Mesenchymal stem cell (in vitro differentiated cells and primary cell): ENCODE data around the gene OR4F6.
A peak's percentile ranks its signal among the peaks of the same experiment; 100 is the strongest.

Source experiments
- DNase-seq: peaks from one replicate; pipeline ENCODE4 v3.0.0-alpha.2; 2013
- H2AFZ ChIP-seq: one replicate; pipeline ENCODE4 v1.6.1; 2013; ENCODE audit warnings: low read depth, mild to moderate bottlenecking, control low read depth, inconsistent platforms, low read length, moderate library complexity
- H2AK5ac ChIP-seq: 2 replicates; pipeline ENCODE4 v1.6.1; 2013; ENCODE audit warnings: low read length, moderate library complexity, mild to moderate bottlenecking, inconsistent platforms; ENCODE audit not compliant: severe bottlenecking
- H2BK120ac ChIP-seq: one replicate; pipeline ENCODE4 v1.6.1; 2013; ENCODE audit warnings: low read depth, mild to moderate bottlenecking, inconsistent platforms, low read length, moderate library complexity
- H2BK12ac ChIP-seq, 2 experiments: one replicate each; pipeline ENCODE4 v1.6.1; 2013; ENCODE audit warnings: inconsistent platforms in 2 of 2, low read length in 2 of 2, mild to moderate bottlenecking in 2 of 2, moderate library complexity in 2 of 2, control low read depth in 1 of 2
- H2BK15ac ChIP-seq: one replicate; pipeline ENCODE4 v1.6.1; 2013; ENCODE audit warnings: mild to moderate bottlenecking, low read depth, inconsistent platforms; ENCODE audit not compliant: poor library complexity, severe bottlenecking
- H2BK5ac ChIP-seq: 2 replicates; pipeline ENCODE4 v1.6.1; 2013; ENCODE audit warnings: low read depth, mild to moderate bottlenecking, low read length, control low read depth, inconsistent platforms; ENCODE audit not compliant: poor library complexity, severe bottlenecking
- H3K14ac ChIP-seq, 2 experiments: one replicate each; pipeline ENCODE4 v1.6.1; 2013; ENCODE audit warnings: inconsistent platforms in 2 of 2, low read length in 2 of 2, control low read depth in 1 of 2, mild to moderate bottlenecking in 1 of 2, moderate library complexity in 1 of 2
- H3K18ac ChIP-seq, 2 experiments: one replicate each; pipeline ENCODE4 v1.6.1; 2013; ENCODE audit warnings: inconsistent platforms in 2 of 2, low read length in 2 of 2, control low read depth in 1 of 2, low read depth in 1 of 2, mild to moderate bottlenecking in 1 of 2
- H3K23ac ChIP-seq, 2 experiments: one replicate each; pipeline ENCODE4 v1.6.1; 2013; ENCODE audit warnings: inconsistent platforms in 2 of 2, low read length in 2 of 2, mild to moderate bottlenecking in 2 of 2, moderate library complexity in 2 of 2, control low read depth in 1 of 2
- H3K27ac ChIP-seq: 2 replicates; pipeline ENCODE4 v1.5.1; 2013; ENCODE audit warnings: mild to moderate bottlenecking, moderate library complexity, low read length, control low read depth, inconsistent platforms; ENCODE audit not compliant: poor library complexity, severe bottlenecking
- H3K27me3 ChIP-seq, 2 experiments: 2 replicates each; pipeline versions ENCODE4 v1.6.1 to v1.7.0; 2013; ENCODE audit warnings: low read length in 2 of 2, mild to moderate bottlenecking in 2 of 2, moderate library complexity in 2 of 2, control low read depth in 1 of 2, inconsistent platforms in 1 of 2; ENCODE audit not compliant: control insufficient read depth in 1 of 2, insufficient read depth in 1 of 2
- H3K36me3 ChIP-seq, 2 experiments: 2 replicates each; pipeline versions ENCODE4 v1.6.1 to v1.7.0; 2013; ENCODE audit warnings: low read length in 2 of 2, control low read depth in 1 of 2, inconsistent platforms in 1 of 2, low read depth in 1 of 2, mild to moderate bottlenecking in 1 of 2; ENCODE audit not compliant: insufficient read depth in 2 of 2, control insufficient read depth in 1 of 2
- H3K4ac ChIP-seq, 2 experiments: one replicate each; pipeline ENCODE4 v1.6.1; 2013; ENCODE audit warnings: inconsistent platforms in 2 of 2, low read length in 2 of 2, mild to moderate bottlenecking in 2 of 2, moderate library complexity in 2 of 2, control low read depth in 1 of 2, low read depth in 1 of 2
- H3K4me1 ChIP-seq: 2 replicates; pipeline ENCODE4 v1.6.1; 2013; ENCODE audit warnings: low read depth, low read length, control low read depth; ENCODE audit not compliant: control insufficient read depth, insufficient read depth
- H3K4me2 ChIP-seq: 2 replicates; pipeline ENCODE4 v1.6.1; 2013; ENCODE audit warnings: low read length, mild to moderate bottlenecking, inconsistent platforms; ENCODE audit not compliant: poor library complexity, severe bottlenecking
- H3K4me3 ChIP-seq, 2 experiments: 2 replicates each; pipeline versions ENCODE4 v1.5.1 to v1.7.0; 2013; ENCODE audit warnings: low read length in 2 of 2, mild to moderate bottlenecking in 2 of 2, control low read depth in 1 of 2, low read depth in 1 of 2; ENCODE audit not compliant: insufficient read depth in 1 of 2
- H3K79me1 ChIP-seq: replicated peaks from 2 replicates; pipeline ENCODE4 v1.6.1; 2013; ENCODE audit warnings: mild to moderate bottlenecking, control low read depth, low read length, inconsistent platforms; ENCODE audit not compliant: poor library complexity, severe bottlenecking
- H3K9ac ChIP-seq: 2 replicates; pipeline ENCODE4 v1.7.0; 2013; ENCODE audit warnings: mild to moderate bottlenecking, low read length, moderate library complexity
- H3K9me3 ChIP-seq: 2 replicates; pipeline ENCODE4 v1.7.0; 2013; ENCODE audit warnings: mild to moderate bottlenecking, low read length; ENCODE audit not compliant: control insufficient read depth
- H4K8ac ChIP-seq: one replicate; pipeline ENCODE4 v1.6.1; 2013; ENCODE audit warnings: inconsistent platforms, mild to moderate bottlenecking, low read length, moderate library complexity
- H4K91ac ChIP-seq: one replicate; pipeline ENCODE4 v1.6.1; 2013; ENCODE audit warnings: mild to moderate bottlenecking, low read length, inconsistent platforms
- WGBS: methylation state at CpG from one replicate; pipeline ENCODE4 v1.1.7; 2013; ENCODE audit warnings: mixed read lengths; 5-methylcytosine and 5-hydroxymethylcytosine counted together

OR4F6 gene

DNA sequence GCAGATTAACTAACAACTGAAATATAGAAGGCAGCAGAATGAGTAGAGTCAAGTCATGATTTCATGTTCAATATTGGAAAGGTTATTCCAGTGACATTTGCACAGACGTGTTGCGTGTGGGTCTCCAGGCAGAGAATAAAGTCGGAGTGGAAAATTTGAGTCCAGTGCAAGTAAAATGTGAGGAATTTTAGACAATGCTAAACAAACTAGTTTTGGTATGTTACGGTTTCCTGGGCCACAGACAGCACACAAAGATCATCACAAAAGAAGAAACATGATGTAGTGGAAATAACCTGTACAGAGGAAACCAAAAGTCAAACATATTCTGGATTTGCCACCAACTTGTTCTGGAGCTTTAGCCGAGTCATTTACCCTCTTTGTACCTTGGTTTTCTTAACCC is 367 bp downstream of the OR4F6 start:
- H3K79me1 ChIP-seq: no peaks in the 10 kb centered on the region
- H4K91ac ChIP-seq: no peak overlapping the region
- no peak overlapping the region for H3K9ac ChIP-seq
- no peak overlapping the region for H3K18ac ChIP-seq
- H3K27me3 ChIP-seq: peaks cover 0 to 4% of the 10 kb centered on the region in 2 experiments
- peak; percentile 77 for DNase-seq
- H3K4ac ChIP-seq: no peak overlapping the region
- H3K23ac ChIP-seq: no peak overlapping the region
- no peak overlapping the region for H2BK120ac ChIP-seq
- H3K4me1 ChIP-seq: no peaks in the 10 kb centered on the region
- H2AK5ac ChIP-seq: no peak overlapping the region
- 56% methylated on average over 5 of the region's 5 CpGs for WGBS
- no peak overlapping the region for H2BK15ac ChIP-seq
- H3K4me3 ChIP-seq: no peak overlapping the region
- no peaks in the 10 kb centered on the region for H3K9me3 ChIP-seq
- no peak overlapping the region for H2AFZ ChIP-seq
- no peak overlapping the region for H3K4me2 ChIP-seq
- no peak overlapping the region for H2BK12ac ChIP-seq
- no peak overlapping the region for H2BK5ac ChIP-seq
- H3K36me3 ChIP-seq: no peaks in the 10 kb centered on the region
- no peak overlapping the region for H3K14ac ChIP-seq
- H3K27ac ChIP-seq: no peak overlapping the region
- no peak overlapping the region for H4K8ac ChIP-seq

GRCh38 chr15:101804375-101804774 is 1.1 kb downstream of the OR4F6 start:
- H3K4me1 ChIP-seq: no peaks in the 10 kb centered on the region
- no peak overlapping the region for H2BK120ac ChIP-seq
- no peak overlapping the region for H4K91ac ChIP-seq
- H3K79me1 ChIP-seq: no peaks in the 10 kb centered on the region
- no peak overlapping the region for H2AK5ac ChIP-seq
- no peak overlapping the region for H2BK5ac ChIP-seq
- no peak overlapping the region for H2BK15ac ChIP-seq
- no peak overlapping the region for H3K9ac ChIP-seq
- no peak overlapping the region for H3K23ac ChIP-seq
- no peak overlapping the region for H3K18ac ChIP-seq
- H3K4me2 ChIP-seq: no peak overlapping the region
- no peaks in the 10 kb centered on the region for H3K9me3 ChIP-seq
- H4K8ac ChIP-seq: no peak overlapping the region
- H3K27ac ChIP-seq: no peak overlapping the region
- no peak overlapping the region for H2AFZ ChIP-seq
- no peak overlapping the region for H3K4me3 ChIP-seq
- no peak overlapping the region for H3K4ac ChIP-seq
- H3K27me3 ChIP-seq: peaks cover 0 to 4% of the 10 kb centered on the region in 2 experiments
- H3K36me3 ChIP-seq: no peaks in the 10 kb centered on the region
- H2BK12ac ChIP-seq: no peak overlapping the region
- H3K14ac ChIP-seq: no peak overlapping the region
- DNase-seq: no peak

- Histone ChIP-seq H2AFZ (no peak overlapping the region), H3K23ac (no peak overlapping the region), H2BK120ac (no peak overlapping the region), H3K79me1 (no peaks in the 10 kb centered on the region), H3K27ac (no peak overlapping the region), H2BK12ac (no peak overlapping the region), H3K14ac (no peak overlapping the region), H4K8ac (no peak overlapping the region), H3K4me2 (no peak overlapping the region), H4K91ac (no peak overlapping the region), H2AK5ac (no peak overlapping the region), H3K36me3 (no peaks in the 10 kb centered on the region), H2BK5ac (no peak overlapping the region), H3K9ac (no peak overlapping the region), H3K4me1 (no peaks in the 10 kb centered on the region), H3K4ac (no peak overlapping the region), H2BK15ac (no peak overlapping the region), H3K27me3 (peaks cover 0 to 4% of the 10 kb centered on the region in 2 experiments), H3K18ac (no peak overlapping the region), H3K9me3 (no peaks in the 10 kb centered on the region), H3K4me3 (no peak overlapping the region)
- DNase-seq: no peak
Measured at GRCh38 chr15:101804941-101805340, 1.6 kb downstream of the OR4F6 start.

DNA sequence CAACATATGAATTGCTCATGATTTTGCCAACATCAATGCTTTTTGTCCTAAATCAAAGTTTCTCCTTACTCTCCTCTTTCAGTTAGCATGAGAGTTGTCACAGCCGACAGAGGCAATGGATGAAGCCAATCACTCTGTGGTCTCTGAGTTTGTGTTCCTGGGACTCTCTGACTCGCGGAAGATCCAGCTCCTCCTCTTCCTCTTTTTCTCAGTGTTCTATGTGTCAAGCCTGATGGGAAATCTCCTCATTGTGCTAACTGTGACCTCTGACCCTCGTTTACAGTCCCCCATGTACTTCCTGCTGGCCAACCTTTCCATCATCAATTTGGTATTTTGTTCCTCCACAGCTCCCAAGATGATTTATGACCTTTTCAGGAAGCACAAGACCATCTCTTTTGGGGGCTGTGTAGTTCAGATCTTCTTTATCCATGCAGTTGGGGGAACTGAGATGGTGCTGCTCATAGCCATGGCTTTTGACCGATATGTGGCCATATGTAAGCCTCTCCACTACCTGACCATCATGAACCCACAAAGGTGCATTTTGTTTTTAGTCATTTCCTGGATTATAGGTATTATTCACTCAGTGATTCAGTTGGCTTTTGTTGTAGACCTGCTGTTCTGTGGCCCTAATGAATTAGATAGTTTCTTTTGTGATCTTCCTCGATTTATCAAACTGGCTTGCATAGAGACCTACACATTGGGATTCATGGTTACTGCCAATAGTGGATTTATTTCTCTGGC is 2.5 kb downstream of the OR4F6 start:
- Histone ChIP-seq H2BK5ac (no peak overlapping the region), H3K9ac (no peak overlapping the region), H4K8ac (no peak overlapping the region), H4K91ac (no peak overlapping the region), H3K23ac (no peak overlapping the region), H2BK120ac (no peak overlapping the region), H3K79me1 (no peaks in the 10 kb centered on the region), H3K36me3 (no peaks in the 10 kb centered on the region), H3K4me3 (no peak overlapping the region), H3K4me1 (no peaks in the 10 kb centered on the region), H3K14ac (no peak overlapping the region), H2BK15ac (no peak overlapping the region), H2AK5ac (peak overlapping the region; percentile 15), H3K4me2 (no peak overlapping the region), H3K18ac (no peak overlapping the region), H2AFZ (no peak overlapping the region), H3K4ac (no peak overlapping the region), H3K27me3 (peaks cover 0 to 4% of the 10 kb centered on the region in 2 experiments), H2BK12ac (no peak overlapping the region), H3K9me3 (no peaks in the 10 kb centered on the region), H3K27ac (no peak overlapping the region)
- no peak for DNase-seq
- 68% methylated on average over 5 of the region's 6 CpGs for WGBS
